Measurements from ENCODE around the gene SMIM24.

SMIM24 gene

GRCh38 chr19:3426433-3426832 is 53.9 kb downstream of the SMIM24 start:
- H3K27ac ChIP-seq (ENCODE audit: low read length): no peak overlapping the region
- H3K4me1 ChIP-seq (ENCODE audit: insufficient read depth, low read length): no peaks in the 10 kb centered on the region
- ATAC-seq (ENCODE audit: insufficient read depth, low read depth) (no peak), DNase-seq (no peak)
- TF ChIP-seq EZH2 (IDR thresholded peaks at IDR 0.05; ENCODE audit: borderline replicate concordance, low read depth, low read length, severe bottlenecking): no peak
- no peak for TF ChIP-seq CTCF (IDR thresholded peaks at IDR 0.05; ENCODE audit: borderline replicate concordance, extremely low read depth, low read length, poor library complexity, severe bottlenecking)
- H3K4me3 ChIP-seq (ENCODE audit: low read depth in 1 of 2, low read length in 2 of 2): no peak overlapping the region
- no peak overlapping the region for H3K4me2 ChIP-seq (ENCODE audit: insufficient read depth, low read length)
- H3K27me3 ChIP-seq (ENCODE audit: insufficient read depth, low read length, poor library complexity): no peaks in the 10 kb centered on the region
- no peak overlapping the region for H3K9ac ChIP-seq (ENCODE audit: low read depth, low read length)
- H3K9me3 ChIP-seq (ENCODE audit: insufficient read depth, low read length, severe bottlenecking): no peaks in the 10 kb centered on the region
- H4K20me1 ChIP-seq (ENCODE audit: insufficient read depth, low read length): 0 out of 2 replicates have a peak, but pooled peaks cover 6% of the 10 kb centered on the region
- peaks cover 20% of the 10 kb centered on the region for H3K36me3 ChIP-seq (ENCODE audit: insufficient read depth, low read length)
- H2AFZ ChIP-seq (ENCODE audit: low read depth, low read length): no peak overlapping the region
- H3K79me2 ChIP-seq (ENCODE audit: insufficient read depth, low read length): 0 out of 2 replicates have a peak, but pooled peaks cover 2% of the 10 kb centered on the region
